NCI-H510A treated with DMSO at 0.1 percent for 48 hours (cell line): ENCODE results near the gene RAMP3.

Experiments used
- DNase-seq: peaks from one replicate; lab custom pipeline; 2025; lab: John Stamatoyannopoulos, UW

RAMP3 gene

GRCh38 chr7:45179666-45180065 is 22.1 kb downstream of the RAMP3 start:
- DNase-seq = no peak

GRCh38 chr7:45180084-45180986 is 22.7 kb downstream of the RAMP3 start:
- no peak for DNase-seq

GRCh38 chr7:45181286-45181960 is 23.8 kb downstream of the RAMP3 start:
- DNase-seq = no peak

GRCh38 chr7:45181991-45182855 is 24.6 kb downstream of the RAMP3 start:
- DNase-seq = no peak

- DNase-seq = no peak
Observed at GRCh38 chr7:45182856-45183710, 25.5 kb downstream of the RAMP3 start.

GRCh38 chr7:45183711-45184210 is 26.2 kb downstream of the RAMP3 start:
- no peak for DNase-seq

GRCh38 chr7:45184326-45185027 is 26.9 kb downstream of the RAMP3 start:
- DNase-seq = no peak

GRCh38 chr7:45185028-45185863 is 27.7 kb downstream of the RAMP3 start:
- no peak for DNase-seq

GRCh38 chr7:45185864-45186250 is 28.3 kb downstream of the RAMP3 start:
- DNase-seq = no peak

- no peak for DNase-seq
Observed at GRCh38 chr7:45186261-45186813, 28.7 kb downstream of the RAMP3 start.

- no peak for DNase-seq
Observed at GRCh38 chr7:45187089-45187945, 29.7 kb downstream of the RAMP3 start.

- DNase-seq = no peak
Observed at GRCh38 chr7:45187946-45188411, 30.4 kb downstream of the RAMP3 start.

GRCh38 chr7:45188736-45189135 is 31.1 kb downstream of the RAMP3 start:
- DNase-seq = no peak

- no peak for DNase-seq
Observed at GRCh38 chr7:45189151-45189970, 31.8 kb downstream of the RAMP3 start.

- DNase-seq = no peak
Observed at GRCh38 chr7:45190406-45191165, 33.0 kb downstream of the RAMP3 start.

GRCh38 chr7:45191396-45191795 is 33.8 kb downstream of the RAMP3 start:
- DNase-seq = no peak

GRCh38 chr7:45192621-45193041 is 35.0 kb downstream of the RAMP3 start:
- DNase-seq = no peak
